22Rv1 (cell line): ENCODE data around the gene CTNNAL1.

Source experiments
- CTCF ChIP-seq: fragments of 450-650 bp; IDR thresholded peaks from 2 replicates; pipeline ENCODE4 v1.5.1; 2017; ENCODE audit warnings: mild to moderate bottlenecking
- ZFX ChIP-seq: fragments of 450-650 bp; IDR thresholded peaks from 2 replicates; pipeline ENCODE4 v1.6.1; 2017; ENCODE audit warnings: antibody characterized with exemption, borderline replicate concordance

GRCh38 chr9:108956022-108956630 lies 57.2 kb downstream of the CTNNAL1 start:
- TF ChIP-seq CTCF (no peak), ZFX (no peak)
